WI38 (cell line): ENCODE data around the gene ADGRF4.

ENCODE experiments used
- H3K4me3 ChIP-seq: 2 replicates; pipeline ENCODE4 v1.5.1; 2011; ENCODE audit warnings: low read depth, mild to moderate bottlenecking, control low read depth, low read length
- TF ChIP-seq, protein P1 (sequence below): IDR thresholded peaks from 2 replicates; pipeline ENCODE4 v1.5.1; 2012; ENCODE audit warnings: low read depth, mild to moderate bottlenecking, control low read depth, low read length

Gene ADGRF4

DNA sequence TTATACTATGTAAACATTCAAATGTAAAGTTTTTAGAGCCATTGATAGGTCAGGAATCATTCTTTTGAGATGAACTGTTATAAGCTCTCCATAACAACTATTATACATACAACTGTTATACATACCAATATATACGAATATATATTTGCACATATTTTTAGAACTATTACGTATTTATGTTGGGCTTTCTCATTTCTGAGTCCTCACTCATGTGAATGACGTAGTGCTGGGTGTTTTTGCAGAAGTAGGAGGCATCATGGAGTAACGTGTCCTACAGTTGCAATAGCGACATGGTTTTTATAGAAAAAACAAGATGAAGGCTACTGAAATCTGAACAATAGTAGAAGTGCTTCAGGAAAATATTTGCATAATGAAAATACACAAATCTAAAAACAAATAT is 36.4 kb upstream of the ADGRF4 start:
- no peak overlapping the region for H3K4me3 ChIP-seq
- TF ChIP-seq, protein P1, sequence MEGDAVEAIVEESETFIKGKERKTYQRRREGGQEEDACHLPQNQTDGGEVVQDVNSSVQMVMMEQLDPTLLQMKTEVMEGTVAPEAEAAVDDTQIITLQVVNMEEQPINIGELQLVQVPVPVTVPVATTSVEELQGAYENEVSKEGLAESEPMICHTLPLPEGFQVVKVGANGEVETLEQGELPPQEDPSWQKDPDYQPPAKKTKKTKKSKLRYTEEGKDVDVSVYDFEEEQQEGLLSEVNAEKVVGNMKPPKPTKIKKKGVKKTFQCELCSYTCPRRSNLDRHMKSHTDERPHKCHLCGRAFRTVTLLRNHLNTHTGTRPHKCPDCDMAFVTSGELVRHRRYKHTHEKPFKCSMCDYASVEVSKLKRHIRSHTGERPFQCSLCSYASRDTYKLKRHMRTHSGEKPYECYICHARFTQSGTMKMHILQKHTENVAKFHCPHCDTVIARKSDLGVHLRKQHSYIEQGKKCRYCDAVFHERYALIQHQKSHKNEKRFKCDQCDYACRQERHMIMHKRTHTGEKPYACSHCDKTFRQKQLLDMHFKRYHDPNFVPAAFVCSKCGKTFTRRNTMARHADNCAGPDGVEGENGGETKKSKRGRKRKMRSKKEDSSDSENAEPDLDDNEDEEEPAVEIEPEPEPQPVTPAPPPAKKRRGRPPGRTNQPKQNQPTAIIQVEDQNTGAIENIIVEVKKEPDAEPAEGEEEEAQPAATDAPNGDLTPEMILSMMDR = no peak

DNA sequence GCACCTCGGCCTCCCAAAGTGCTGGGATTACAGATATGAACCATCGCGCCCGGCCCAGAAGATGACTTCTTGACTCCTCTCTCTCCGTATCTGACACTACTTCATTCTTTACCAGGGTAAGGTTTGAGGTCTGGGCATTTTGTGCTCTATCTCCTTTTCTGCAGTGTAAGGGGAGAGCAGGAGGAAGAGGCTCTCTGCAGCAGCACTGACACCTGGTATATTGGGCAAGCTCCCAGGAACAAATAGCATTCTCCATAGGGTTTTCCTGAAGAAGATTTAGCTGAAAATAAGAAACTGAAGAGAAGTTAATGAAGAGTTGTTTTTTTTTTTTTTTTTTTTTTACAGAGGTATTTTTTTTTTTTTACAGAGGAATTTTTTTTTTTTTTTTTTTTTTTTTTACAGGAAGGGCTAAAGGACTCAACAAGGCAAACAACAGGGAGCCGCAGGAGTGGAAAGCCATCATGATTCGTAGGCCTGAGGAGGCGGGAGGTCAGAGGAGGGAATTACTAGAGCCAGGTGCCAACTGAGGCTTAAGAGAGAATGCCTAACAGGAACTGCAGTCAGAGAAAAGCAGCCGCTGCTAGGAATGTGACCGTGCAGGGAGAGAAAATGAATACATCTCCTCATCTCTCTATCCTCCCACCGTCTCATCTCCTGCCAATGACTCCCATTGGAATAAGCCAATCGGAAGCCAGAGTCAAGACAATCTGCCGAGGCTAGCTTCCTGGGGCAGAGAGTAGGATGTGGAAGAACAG is 34.7 kb upstream of the ADGRF4 start:
- H3K4me3 ChIP-seq = no peak overlapping the region
- TF ChIP-seq, protein P1 = no peak

DNA sequence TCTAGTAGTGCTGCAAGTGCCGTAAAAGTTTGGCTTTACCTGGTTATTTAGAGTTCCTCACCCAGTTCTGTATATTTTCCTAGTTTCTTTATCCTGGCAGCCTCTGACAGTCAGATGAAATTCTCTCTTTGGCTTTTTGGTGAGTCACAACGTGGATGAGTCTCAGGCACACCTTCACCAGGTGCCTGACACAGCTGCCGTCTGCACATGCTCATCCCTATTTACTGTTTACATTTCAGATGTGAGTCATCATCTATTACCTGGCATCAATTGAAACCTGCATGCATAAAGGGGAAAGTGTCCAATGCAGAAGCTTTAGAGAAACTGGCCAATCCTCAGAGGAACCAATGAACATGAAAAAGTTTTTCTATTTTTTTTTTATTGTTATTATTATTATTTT is 33.3 kb upstream of the ADGRF4 start:
- no peak overlapping the region for H3K4me3 ChIP-seq
- TF ChIP-seq, protein P1 = no peak

DNA sequence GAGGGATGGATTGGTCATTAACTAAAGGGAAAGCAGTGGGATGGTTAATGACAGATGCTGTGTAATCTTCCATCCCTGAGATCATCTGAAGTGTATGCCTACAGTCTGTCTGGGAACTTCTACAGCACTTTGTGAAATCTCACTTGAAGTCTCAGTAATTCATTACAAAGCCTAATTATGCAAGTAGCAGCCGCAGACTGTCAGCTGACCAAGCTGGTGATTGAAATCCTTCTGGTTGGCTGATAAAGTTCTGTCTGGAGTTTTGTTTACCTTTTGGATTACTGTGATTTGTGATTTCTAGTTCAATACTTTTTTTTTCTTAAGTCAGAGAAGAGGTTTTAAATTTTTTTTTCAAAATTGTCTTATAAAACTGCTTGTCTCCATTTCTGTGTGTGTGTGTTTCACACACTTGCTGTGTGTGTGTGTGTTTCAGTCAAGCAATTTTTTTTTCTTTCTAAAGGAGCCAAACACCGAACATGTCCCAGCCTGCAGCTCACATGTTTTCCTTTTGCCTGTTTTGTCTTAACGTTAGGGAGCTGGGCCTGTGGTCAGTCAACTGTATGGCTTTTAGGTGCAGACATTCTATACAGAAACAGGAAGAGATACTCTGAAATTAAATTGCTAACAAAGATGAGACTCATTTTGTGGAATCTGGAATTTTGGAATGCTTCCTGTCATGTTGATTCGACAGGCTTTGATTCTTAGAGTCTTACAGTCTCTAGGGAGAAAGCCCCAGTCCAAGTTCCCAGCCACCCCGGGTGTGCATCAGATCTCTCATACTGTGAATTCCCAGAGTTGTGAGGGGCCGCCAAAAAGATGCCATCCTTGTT is 28.5 kb upstream of the ADGRF4 start:
- TF ChIP-seq, protein P1 = no peak
- H3K4me3 ChIP-seq = no peak overlapping the region

DNA sequence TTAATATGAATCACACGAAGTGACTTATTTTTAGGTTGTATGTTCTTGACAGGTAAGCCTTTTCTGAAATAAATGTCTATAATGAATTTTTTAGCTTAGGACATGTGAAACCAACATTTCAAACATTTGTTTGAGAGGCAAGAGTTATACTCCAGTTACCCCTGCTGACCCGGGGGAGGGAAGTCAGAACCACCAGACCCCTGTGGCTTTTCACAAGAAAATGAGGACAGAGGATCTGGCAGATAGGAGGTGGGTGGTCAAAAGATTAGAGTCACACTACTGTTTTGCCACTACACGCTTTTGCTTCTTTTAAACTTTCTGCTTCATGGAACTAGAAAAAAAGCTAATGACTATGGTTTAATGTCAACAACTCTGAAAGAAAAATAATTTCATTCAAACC is 27.5 kb upstream of the ADGRF4 start:
- no peak overlapping the region for H3K4me3 ChIP-seq
- TF ChIP-seq, protein P1 = no peak

DNA sequence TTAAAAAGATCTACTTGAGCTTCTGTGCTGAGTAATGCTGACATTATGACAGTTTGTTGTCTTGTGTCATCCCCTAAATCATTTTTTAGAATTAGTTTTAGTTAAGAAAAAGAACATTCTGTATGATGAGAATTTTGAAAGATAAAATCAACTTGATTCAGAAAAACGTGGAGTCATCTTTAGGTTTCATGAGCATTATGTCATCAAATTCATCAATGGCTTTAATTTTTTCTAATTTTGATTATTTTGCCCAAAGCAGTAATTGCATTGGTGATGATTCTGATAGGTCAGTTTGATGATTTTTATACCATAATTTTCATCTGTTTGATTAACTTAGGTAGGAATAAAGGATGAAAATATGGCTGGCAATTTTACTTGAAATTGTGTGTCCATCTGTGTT is 26.6 kb upstream of the ADGRF4 start:
- TF ChIP-seq, protein P1 = no peak

DNA sequence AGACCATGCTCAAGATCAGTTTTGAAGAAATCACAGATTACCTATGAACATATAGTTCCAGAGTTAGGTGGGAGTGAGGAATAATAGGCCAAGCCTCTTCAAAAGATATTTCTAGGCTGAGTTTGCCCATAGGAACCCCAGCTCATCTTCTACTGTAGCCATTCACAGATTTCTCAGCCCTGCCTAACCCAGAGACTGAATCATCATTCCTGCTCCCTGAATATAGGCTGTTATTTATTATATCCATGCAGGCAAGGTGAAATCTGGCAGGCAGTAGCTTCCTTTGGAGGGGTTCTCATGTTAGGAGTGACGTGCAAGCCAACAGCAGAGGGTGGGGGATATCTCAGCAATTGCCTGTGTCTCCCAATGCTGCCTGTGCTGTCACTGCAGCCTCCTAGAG is 25.6 kb upstream of the ADGRF4 start:
- no peak overlapping the region for H3K4me3 ChIP-seq
- TF ChIP-seq, protein P1 = no peak

More for the DNA sequence above, 26.6 kb upstream of the ADGRF4 start:
- no peak overlapping the region for H3K4me3 ChIP-seq
